Naive thymus-derived CD4-positive, alpha-beta T cell (primary cell): ENCODE measurements around the gene POM121. TPM values are rescaled to one million over a fixed set of nuclear protein-coding genes. Genes with fewer than 3 reads are reported as not detected.
"Not testable (repeated sequence)": the region's sequence is repeated elsewhere in the genome, so short reads cannot be mapped to it uniquely, and the experiment has no call there.

Source experiments
- ATAC-seq: fragments of 150-1000 bp; cut with Tn5 transposase; 2 replicates; pipeline ENCODE4 v1.10.0; 2021; ENCODE audit warnings: mild to moderate bottlenecking, moderate library complexity
- CTCF ChIA-PET: fragments of 350-600 bp; sonication (Branson Sonifier 250); formaldehyde crosslinking; loops from one replicate; lab custom pipeline; 2021; ENCODE audit warnings: antibody characterized with exemption; lab: Charles Lee
- POLR2A ChIA-PET: fragments of 350-600 bp; sonication (Branson Sonifier 250); formaldehyde crosslinking; loops from one replicate; lab custom pipeline; 2021; ENCODE audit warnings: antibody characterized with exemption, inconsistent platforms; lab: Charles Lee
- DNase-seq, 9 donors: peaks; one replicate each; pipeline versions ENCODE4 v3.0.0 to v3.0.0-alpha.2; 2020 to 2022; ENCODE audit warnings: mixed read lengths in 1 of 9
- H3K27ac ChIP-seq: one replicate; pipeline ENCODE4 v1.7.0; 2013; ENCODE audit warnings: mild to moderate bottlenecking, low read depth, low read length, moderate library complexity
- H3K27me3 ChIP-seq, 2 donors: one replicate each; pipeline ENCODE4 v1.7.0; 2013; ENCODE audit warnings: low read length in 2 of 2, mild to moderate bottlenecking in 2 of 2, moderate library complexity in 2 of 2; ENCODE audit not compliant: control insufficient read depth in 2 of 2, insufficient read depth in 2 of 2
- H3K36me3 ChIP-seq, 3 experiments: 1 replicate in 2 of 3; 2 replicates in 1 of 3; pipeline ENCODE4 v1.7.0; 2013; ENCODE audit warnings: low read length in 3 of 3, mild to moderate bottlenecking in 3 of 3, moderate library complexity in 1 of 3; ENCODE audit not compliant: insufficient read depth in 3 of 3, control insufficient read depth in 2 of 3
- H3K4me1 ChIP-seq, 2 donors: one replicate each; pipeline ENCODE4 v1.7.0; 2013; ENCODE audit warnings: low read length in 2 of 2, mild to moderate bottlenecking in 2 of 2, moderate library complexity in 1 of 2; ENCODE audit not compliant: control insufficient read depth in 2 of 2, insufficient read depth in 2 of 2
- H3K4me3 ChIP-seq: 2 replicates; pipeline ENCODE4 v1.7.0; 2013; ENCODE audit warnings: mild to moderate bottlenecking, low read length
- H3K9me3 ChIP-seq, 3 experiments: 1 replicate in 2 of 3; 2 replicates in 1 of 3; pipeline ENCODE4 v1.7.0; 2013; ENCODE audit warnings: low read length in 3 of 3; ENCODE audit not compliant: control insufficient read depth in 2 of 3
- H3K27ac Mint-ChIP-seq, 9 donors: one replicate each; pipeline ENCODE4 v1.8.0; 2020 to 2022; ENCODE audit warnings: mixed read lengths in 9 of 9, mild to moderate bottlenecking in 8 of 9, moderate library complexity in 5 of 9, inconsistent platforms in 2 of 9
- H3K27me3 Mint-ChIP-seq, 5 donors: one replicate each; pipeline ENCODE4 v1.8.0; 2021 to 2022; ENCODE audit warnings: mixed read lengths in 5 of 5, mild to moderate bottlenecking in 1 of 5
- H3K36me3 Mint-ChIP-seq, 5 donors: one replicate each; pipeline ENCODE4 v1.8.0; 2020 to 2022; ENCODE audit warnings: mixed read lengths in 5 of 5, mild to moderate bottlenecking in 3 of 5, inconsistent platforms in 1 of 5
- H3K4me1 Mint-ChIP-seq, 7 donors: one replicate each; pipeline ENCODE4 v1.8.0; 2020 to 2022; ENCODE audit warnings: mixed read lengths in 7 of 7, mild to moderate bottlenecking in 3 of 7, inconsistent platforms in 1 of 7
- H3K4me3 Mint-ChIP-seq, 10 donors: one replicate each; pipeline ENCODE4 v1.8.0; 2020 to 2022; ENCODE audit warnings: mild to moderate bottlenecking in 10 of 10, mixed read lengths in 10 of 10, moderate library complexity in 6 of 10, inconsistent platforms in 2 of 10
- H3K9me3 Mint-ChIP-seq, 11 donors: one replicate each; pipeline ENCODE4 v1.8.0; 2020 to 2022; ENCODE audit warnings: mixed read lengths in 11 of 11, mild to moderate bottlenecking in 4 of 11, inconsistent platforms in 1 of 11, moderate library complexity in 1 of 11
- intact Hi-C, 2 donors: fragments of 100-400 bp; cut with micrococcal nuclease; formaldehyde crosslinking; loops; one replicate each; pipeline ENCODE4 v1.15.1; 2023
- polyA plus RNA-seq, 2 donors: library from polyadenylated mRNA; unstranded; fragments of 300-500 nt; fragmentation: Illumina TruSeq; gene quantifications; one replicate each; pipeline ENCODE4 v1.2.3, GENCODE V29; 2021
- total RNA-seq, 6 experiments: library from RNA in 5 of 6; stranded (reverse) in 5 of 6; gene quantifications; 1 replicate in 5 of 6; 2 replicates in 1 of 6; pipeline ENCODE4 v1.2.3 and lab custom pipeline; 2021 to 2026

Gene POM121
- total and polyA plus RNA-seq, 7 experiments from 2014 or later = 10.9 to 73.4 (median 63.4) TPM

- intact Hi-C loops, H3K4me3 Mint-ChIP-seq, CTCF ChIA-PET, H3K9me3 ChIP-seq, DNase-seq, H3K27ac Mint-ChIP-seq, H3K27me3 Mint-ChIP-seq, H3K27ac ChIP-seq, POLR2A ChIA-PET, H3K4me3 ChIP-seq, H3K27me3 ChIP-seq, H3K4me1 ChIP-seq, H3K9me3 Mint-ChIP-seq: not testable (repeated sequence)
- peaks cover 2 to 30% (median 21%) of the 10 kb centered on the region in 7 donors for H3K4me1 Mint-ChIP-seq
- peak; percentile 57 for ATAC-seq
- H3K36me3 Mint-ChIP-seq = peaks cover 12 to 45% (median 19%) of the 10 kb centered on the region in 5 donors
- peaks cover 0 to 25% (median 4%) of the 10 kb centered on the region in 3 experiments for H3K36me3 ChIP-seq
Measured at GRCh38 chr7:72911395-72911794, 13.5 kb upstream of the POM121 start.

GRCh38 chr7:72913750-72914149 lies 11.1 kb upstream of the POM121 start:
- H3K4me3 Mint-ChIP-seq, H3K27me3 Mint-ChIP-seq, DNase-seq, H3K9me3 Mint-ChIP-seq, H3K4me3 ChIP-seq, CTCF ChIA-PET, H3K27me3 ChIP-seq, ATAC-seq, H3K9me3 ChIP-seq, H3K27ac ChIP-seq, H3K4me1 ChIP-seq: not testable (repeated sequence)
- peak overlapping the region in 3 of 9 donors; percentile 34 to 70 (median 57) for H3K27ac Mint-ChIP-seq
- peaks cover 2 to 31% (median 16%) of the 10 kb centered on the region in 7 donors for H3K4me1 Mint-ChIP-seq
- H3K36me3 ChIP-seq = peaks cover 0 to 25% (median 4%) of the 10 kb centered on the region in 3 experiments
- POLR2A ChIA-PET = interaction anchor here (0.6 kb wide), 1 partner anchor 24 kb away, joined by 3 read pairs; no protein-coding TSS in a partner anchor
- intact Hi-C loops = loop anchor here in 1 of 2 donors (2.0 kb wide), 1 partner anchor 87 kb away; no protein-coding TSS in a partner anchor
- H3K36me3 Mint-ChIP-seq = peaks cover 9 to 34% (median 12%) of the 10 kb centered on the region in 5 donors

GRCh38 chr7:72914756-72915525 lies 10.0 kb upstream of the POM121 start:
- H3K4me1 Mint-ChIP-seq = peaks cover 5 to 30% (median 18%) of the 10 kb centered on the region in 7 donors
- not testable (repeated sequence) for H3K4me3 ChIP-seq, H3K27ac ChIP-seq, H3K4me3 Mint-ChIP-seq, H3K27me3 Mint-ChIP-seq, H3K4me1 ChIP-seq, H3K9me3 ChIP-seq, H3K9me3 Mint-ChIP-seq, H3K27me3 ChIP-seq
- H3K36me3 ChIP-seq = peaks cover 0 to 17% (median 4%) of the 10 kb centered on the region in 3 experiments
- ChIA-PET POLR2A (interaction anchor here (1.0 to 1.2 kb wide), 2 partner anchors 12 to 86 kb away, joined by 3 read pairs; no protein-coding TSS in a partner anchor), CTCF (interaction anchor here (0.7 to 2.0 kb wide), 9 partner anchors 8 to 96 kb away, joined by 3 to 8 read pairs (median 3); partner anchors contain the start of gene TYW1B)
- intact Hi-C loops = loop anchor here in 1 of 2 donors (2.0 kb wide), 1 partner anchor 88 kb away; no protein-coding TSS in a partner anchor
- DNase-seq (peak; percentile 16 to 50 (median 40)), ATAC-seq (peak; percentile 94)
- peak overlapping the region in 8 of 9 donors; percentile 10 to 88 (median 62) for H3K27ac Mint-ChIP-seq
- H3K36me3 Mint-ChIP-seq = peaks cover 9 to 29% (median 12%) of the 10 kb centered on the region in 5 donors

DNA sequence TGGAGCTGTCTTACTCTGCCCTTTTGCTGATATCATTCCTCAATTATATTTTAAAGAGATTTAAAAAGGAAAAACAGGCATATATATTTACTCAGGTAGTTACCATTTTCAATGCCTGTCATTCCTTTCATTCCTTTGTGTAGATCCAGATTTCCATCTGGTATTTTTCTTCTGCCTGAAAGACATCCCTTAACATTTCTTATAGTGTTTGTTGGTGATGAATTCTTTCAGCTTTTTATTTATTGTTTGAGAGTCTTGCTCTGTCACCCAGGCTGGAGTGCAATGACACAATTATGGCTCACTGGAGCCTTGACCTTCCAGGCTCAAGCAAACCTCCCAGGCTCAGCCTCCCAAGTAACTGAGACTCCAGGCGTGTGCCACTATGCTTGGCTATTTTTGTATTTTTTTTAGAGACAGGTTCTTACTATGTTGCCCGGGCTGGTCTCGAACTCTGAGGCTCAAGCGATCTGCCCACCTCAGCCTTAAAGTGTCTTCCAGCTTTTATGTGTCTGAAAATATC lies 5.6 kb upstream of the POM121 start:
- Histone ChIP-seq H3K4me1 (peaks cover 0 to 3% of the 10 kb centered on the region in 2 donors), H3K27me3 (no peaks in the 10 kb centered on the region), H3K9me3 (no peaks in the 10 kb centered on the region), H3K36me3 (no peaks in the 10 kb centered on the region), H3K27ac (no peak overlapping the region), H3K4me3 (no peak overlapping the region)
- Mint-ChIP-seq H3K4me1 (peaks cover 9 to 41% (median 25%) of the 10 kb centered on the region in 7 donors), H3K27me3 (no peaks in the 10 kb centered on the region), H3K9me3 (no peaks in the 10 kb centered on the region), H3K36me3 (peaks cover 0 to 10% (median 4%) of the 10 kb centered on the region in 5 donors), H3K27ac (peak overlapping the region in 1 of 9 donors; percentile 11), H3K4me3 (no peak overlapping the region)
- no peak for DNase-seq
- no peak for ATAC-seq
- POLR2A ChIA-PET = interaction anchor here (0.6 kb wide), 1 partner anchor 93 kb away, joined by 3 read pairs; no protein-coding TSS in a partner anchor
- intact Hi-C loops = no loop called here
- CTCF ChIA-PET = no interaction called here

- H3K4me3 ChIP-seq = peak overlapping the region; percentile 86
- peaks cover 3 to 30% (median 13%) of the 10 kb centered on the region in 3 experiments for H3K36me3 ChIP-seq
- H3K27ac ChIP-seq = peak overlapping the region; percentile 93
- POLR2A ChIA-PET = no interaction called here
- H3K27me3 ChIP-seq = no peaks in the 10 kb centered on the region
- no peaks in the 10 kb centered on the region for H3K9me3 ChIP-seq
- ATAC-seq = no peak
- DNase-seq = peak in 1 of 9 donors; percentile 15
- CTCF ChIA-PET = interaction anchor here (0.9 kb wide), 1 partner anchor 9 kb away, joined by 3 read pairs; no protein-coding TSS in a partner anchor
- peak overlapping the region; percentile 94 to 100 (median 98) for H3K27ac Mint-ChIP-seq
- H3K4me3 Mint-ChIP-seq = peak overlapping the region; percentile 84 to 100 (median 98)
- peaks cover 4 to 25% (median 25%) of the 10 kb centered on the region in 5 donors for H3K36me3 Mint-ChIP-seq
- peaks cover 5 to 14% of the 10 kb centered on the region in 2 donors for H3K4me1 ChIP-seq
- H3K4me1 Mint-ChIP-seq = peaks cover 23 to 54% (median 46%) of the 10 kb centered on the region in 7 donors
- H3K27me3 Mint-ChIP-seq = no peaks in the 10 kb centered on the region
- intact Hi-C loops = loop anchor here in 1 of 2 donors (2.0 to 10.0 kb wide), 2 partner anchors 46 to 630 kb away; partner anchors contain the start of gene BCL7B
- H3K9me3 Mint-ChIP-seq = peaks cover 0 to 8% (median 0%) of the 10 kb centered on the region in 11 donors
Measured at GRCh38 chr7:72924386-72924732, 536 bp upstream of the POM121 start.

DNA sequence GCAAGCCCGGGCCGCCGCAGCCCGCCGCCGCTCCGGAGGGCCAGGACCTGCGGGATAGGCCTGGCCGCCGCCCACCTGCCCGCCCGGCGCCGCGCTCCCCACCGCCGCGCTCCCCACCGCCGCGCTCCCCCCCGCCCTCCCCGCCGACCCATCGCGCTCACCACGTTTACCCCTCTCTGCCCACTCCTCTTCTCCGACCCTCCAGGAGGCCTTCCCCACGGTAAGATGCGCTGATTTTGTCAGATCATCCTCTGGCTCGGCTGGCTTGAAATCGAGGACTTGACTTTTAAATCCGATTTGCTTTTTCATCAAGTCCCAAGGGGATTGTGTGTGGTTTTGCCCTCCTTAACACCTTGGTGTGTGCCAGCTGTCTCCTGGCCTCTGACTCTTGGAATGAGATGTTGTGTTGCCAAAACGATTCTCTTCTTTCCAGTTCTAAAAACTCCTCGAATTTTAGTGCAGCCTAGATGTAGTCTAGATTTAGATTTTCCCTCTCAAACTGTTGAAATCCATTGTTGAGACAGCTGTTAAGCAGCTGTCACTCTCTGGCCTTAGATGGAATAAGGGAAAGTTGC lies 738 bp downstream of the POM121 start:
- no peaks in the 10 kb centered on the region for H3K27me3 Mint-ChIP-seq
- peak overlapping the region; percentile 84 to 100 (median 94) for H3K4me3 Mint-ChIP-seq
- peaks cover 20 to 53% (median 41%) of the 10 kb centered on the region in 7 donors for H3K4me1 Mint-ChIP-seq
- H3K27me3 ChIP-seq = no peaks in the 10 kb centered on the region
- H3K9me3 ChIP-seq = no peaks in the 10 kb centered on the region
- peaks cover 5 to 14% of the 10 kb centered on the region in 2 donors for H3K4me1 ChIP-seq
- ChIA-PET CTCF (no interaction called here), POLR2A (no interaction called here)
- peak overlapping the region; percentile 86 for H3K4me3 ChIP-seq
- peaks cover 3 to 42% (median 13%) of the 10 kb centered on the region in 3 experiments for H3K36me3 ChIP-seq
- H3K36me3 Mint-ChIP-seq = peaks cover 8 to 36% (median 28%) of the 10 kb centered on the region in 5 donors
- DNase-seq (no peak), ATAC-seq (peak; percentile 15)
- intact Hi-C loops = loop anchor here (1.0 to 10.0 kb wide), 5 partner anchors 46 to 629 kb away; partner anchors contain the start of genes BCL7B (in 1 of the 2) and TYW1B (in 1 of the 2)
- H3K27ac Mint-ChIP-seq = peak overlapping the region; percentile 85 to 98 (median 96)
- peak overlapping the region; percentile 93 for H3K27ac ChIP-seq
- H3K9me3 Mint-ChIP-seq = peaks cover 0 to 8% (median 0%) of the 10 kb centered on the region in 11 donors
